ENCODE data around the gene RAD51B.
"Not testable (repeated sequence)": the region's sequence is repeated elsewhere in the genome, so short reads cannot be mapped to it uniquely, and the experiment has no call there.

RAD51B gene

GRCh38 chr14:68113343-68113930 lies 293.9 kb downstream of the RAD51B start:
- H3K27me3 ChIP-seq (replicated peaks; ENCODE audit: control insufficient read depth, insufficient read depth, low read length) = no peaks in the 10 kb centered on the region
- no peak for DNase-seq (ENCODE audit: extremely low read depth, insufficient read length)
- no peak for TF ChIP-seq CTCF (IDR thresholded peaks at IDR 0.05; ENCODE audit: insufficient read depth, low read length, poor library complexity, severe bottlenecking)
- H3K4me3 ChIP-seq (replicated peaks; ENCODE audit: low read depth, low read length) = no peak overlapping the region
- H3K36me3 ChIP-seq (ENCODE audit: control insufficient read depth, insufficient read depth, low read length) = no peaks in the 10 kb centered on the region

- H3K4me3 ChIP-seq (replicated peaks; ENCODE audit: low read depth, low read length); H3K27me3 ChIP-seq (replicated peaks; ENCODE audit: control insufficient read depth, insufficient read depth, low read length); H3K36me3 ChIP-seq (ENCODE audit: control insufficient read depth, insufficient read depth, low read length); DNase-seq (ENCODE audit: extremely low read depth, insufficient read length): not testable (repeated sequence)
These were observed 296.4 kb downstream of the RAD51B start for GRCh38 chr14:68115952-68116351.

GRCh38 chr14:68122651-68123050 lies 303.1 kb downstream of the RAD51B start:
- H3K36me3 ChIP-seq (ENCODE audit: control insufficient read depth, insufficient read depth, low read length) = no peaks in the 10 kb centered on the region
- DNase-seq (ENCODE audit: extremely low read depth, insufficient read length) = no peak
- H3K27me3 ChIP-seq (replicated peaks; ENCODE audit: control insufficient read depth, insufficient read depth, low read length) = no peaks in the 10 kb centered on the region
- TF ChIP-seq CTCF (IDR thresholded peaks at IDR 0.05; ENCODE audit: insufficient read depth, low read length, poor library complexity, severe bottlenecking) = no peak
- no peak overlapping the region for H3K4me3 ChIP-seq (replicated peaks; ENCODE audit: low read depth, low read length)

- no peak for TF ChIP-seq CTCF (IDR thresholded peaks at IDR 0.05; ENCODE audit: insufficient read depth, low read length, poor library complexity, severe bottlenecking)
- Histone ChIP-seq H3K4me3 (replicated peaks; ENCODE audit: low read depth, low read length) (no peak overlapping the region), H3K36me3 (ENCODE audit: control insufficient read depth, insufficient read depth, low read length) (no peaks in the 10 kb centered on the region), H3K27me3 (replicated peaks; ENCODE audit: control insufficient read depth, insufficient read depth, low read length) (no peaks in the 10 kb centered on the region)
- no peak for DNase-seq (ENCODE audit: extremely low read depth, insufficient read length)
These were observed 304.5 kb downstream of the RAD51B start for GRCh38 chr14:68124050-68124449.

- Histone ChIP-seq H3K36me3 (ENCODE audit: control insufficient read depth, insufficient read depth, low read length) (no peaks in the 10 kb centered on the region), H3K27me3 (replicated peaks; ENCODE audit: control insufficient read depth, insufficient read depth, low read length) (no peaks in the 10 kb centered on the region), H3K4me3 (replicated peaks; ENCODE audit: low read depth, low read length) (no peak overlapping the region)
- no peak for DNase-seq (ENCODE audit: extremely low read depth, insufficient read length)
- TF ChIP-seq CTCF (IDR thresholded peaks at IDR 0.05; ENCODE audit: insufficient read depth, low read length, poor library complexity, severe bottlenecking) = no peak
These were observed 305.6 kb downstream of the RAD51B start for GRCh38 chr14:68124979-68125731.

GRCh38 chr14:68127166-68127565 lies 307.6 kb downstream of the RAD51B start:
- no peak for DNase-seq (ENCODE audit: extremely low read depth, insufficient read length)
- no peak for TF ChIP-seq CTCF (IDR thresholded peaks at IDR 0.05; ENCODE audit: insufficient read depth, low read length, poor library complexity, severe bottlenecking)

More at GRCh38 chr14:68127166-68127565, 307.6 kb downstream of the RAD51B start:
- Histone ChIP-seq H3K4me3 (replicated peaks; ENCODE audit: low read depth, low read length) (no peak overlapping the region), H3K36me3 (ENCODE audit: control insufficient read depth, insufficient read depth, low read length) (no peaks in the 10 kb centered on the region), H3K27me3 (replicated peaks; ENCODE audit: control insufficient read depth, insufficient read depth, low read length) (no peaks in the 10 kb centered on the region)
